Forelimb muscle (tissue), 1 donor: ENCODE data around the gene ZNF280A. TPM values are rescaled to one million over a fixed set of nuclear protein-coding genes. Genes with fewer than 3 reads are reported as not detected.
"Not testable (repeated sequence)": the region's sequence is repeated elsewhere in the genome, so short reads cannot be mapped to it uniquely, and the experiment has no call there.

Experiments used
- DNase-seq: peaks from one replicate; pipeline ENCODE4 v3.0.0-alpha.2; 2013; ENCODE audit warnings: low read depth
- polyA plus RNA-seq: library from polyadenylated mRNA; unstranded; fragments of 120-200 nt; gene quantifications from one replicate; pipeline ENCODE4 v1.2.1, GENCODE V29; 2013; ENCODE audit not compliant: insufficient read length

ZNF280A gene
- polyA plus RNA-seq, 1 donor = not detected

DNA sequence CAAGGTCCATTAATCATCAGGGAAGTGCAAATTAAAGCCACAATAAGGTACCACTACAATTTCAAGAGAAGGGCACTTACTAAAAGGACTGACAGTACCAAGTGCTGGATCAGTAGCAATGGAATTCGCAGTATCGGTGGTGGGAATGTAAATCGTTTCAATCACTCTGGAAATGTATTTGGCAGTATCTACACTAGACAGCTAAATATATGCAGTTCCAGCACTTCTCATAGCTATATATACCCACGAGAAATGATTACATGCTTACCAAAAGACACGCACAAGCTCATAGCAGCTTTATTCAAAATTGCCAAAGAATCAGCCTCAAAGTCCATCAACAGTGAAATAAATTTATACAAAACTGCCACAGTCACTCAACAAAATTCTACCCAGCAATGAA lies 7.1 kb downstream of the ZNF280A start:
- DNase-seq = no peak

- DNase-seq = not testable (repeated sequence)
These were observed 9.2 kb downstream of the ZNF280A start for GRCh38 chr22:22510833-22511232.

DNA sequence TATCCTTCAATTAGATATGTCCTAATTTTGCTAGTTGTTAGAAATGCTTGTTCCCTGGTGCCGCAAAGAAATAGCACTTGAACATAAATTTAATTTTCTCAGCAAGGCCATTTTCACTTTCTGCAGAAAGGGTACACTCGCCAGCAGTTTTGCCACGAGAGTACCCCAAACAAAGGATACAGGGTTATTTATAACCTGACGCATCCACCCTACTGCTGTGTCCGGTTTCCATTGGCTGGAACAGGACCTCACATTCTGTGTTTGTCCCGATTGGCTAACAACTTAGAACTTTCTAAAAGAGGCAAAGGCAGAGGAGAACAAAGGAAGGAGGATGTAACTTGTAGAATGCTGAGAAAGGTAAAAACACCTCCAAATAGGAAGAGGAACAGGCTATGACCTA lies 10.2 kb downstream of the ZNF280A start:
- not testable (repeated sequence) for DNase-seq

DNA sequence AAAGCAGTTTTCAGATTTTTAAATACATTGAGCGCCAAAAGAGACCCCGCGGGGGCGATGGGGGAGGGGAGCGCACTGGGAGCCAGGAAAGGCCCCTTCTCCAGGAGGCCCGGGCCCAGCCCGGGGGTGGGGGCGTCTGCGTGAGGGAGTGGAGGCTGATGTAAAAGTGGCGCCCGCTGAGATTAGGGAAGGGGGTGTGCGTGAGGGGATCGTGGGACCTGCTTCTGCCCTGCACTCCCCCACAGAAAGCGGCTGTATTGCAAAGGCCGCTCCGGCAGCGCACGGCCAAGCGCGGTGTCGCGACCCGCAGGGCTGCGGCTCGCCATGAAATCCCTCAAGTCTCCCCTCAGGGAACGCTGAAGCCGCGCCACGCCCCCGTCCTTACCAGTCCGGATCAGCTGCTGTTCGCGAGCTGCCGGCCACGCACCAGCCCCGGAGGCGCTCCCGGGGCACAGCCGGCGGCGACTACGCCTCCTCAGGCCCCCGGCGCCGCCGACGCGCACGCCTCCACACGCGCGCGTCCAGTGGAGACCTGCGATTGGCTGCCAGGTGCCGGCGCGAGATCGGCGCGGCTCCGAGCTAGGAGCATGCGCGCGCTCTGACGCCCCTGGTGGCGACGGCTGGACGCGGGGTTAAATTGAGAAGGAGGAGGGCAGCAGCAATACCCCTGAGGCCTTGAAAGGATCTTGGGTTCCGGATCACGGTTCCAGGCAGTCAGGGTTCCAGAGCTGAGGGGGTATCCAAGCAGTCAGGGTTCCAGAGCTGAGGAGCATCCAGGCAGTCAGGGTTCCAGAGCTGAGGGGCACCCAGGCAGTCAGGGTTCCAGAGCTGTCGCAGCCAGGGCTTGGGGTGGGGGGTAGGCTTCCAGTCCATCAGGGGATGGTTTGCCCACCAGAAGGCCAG lies 11.5 kb downstream of the ZNF280A start, which contains the start of gene ZNF280B:
TSS of gene ZNF280B (minus strand) at position 469 of the 903 bp plus-strand sequence. CDS start 19,344 bp downstream, outside the sequence.
- DNase-seq = peak; percentile 13

DNA sequence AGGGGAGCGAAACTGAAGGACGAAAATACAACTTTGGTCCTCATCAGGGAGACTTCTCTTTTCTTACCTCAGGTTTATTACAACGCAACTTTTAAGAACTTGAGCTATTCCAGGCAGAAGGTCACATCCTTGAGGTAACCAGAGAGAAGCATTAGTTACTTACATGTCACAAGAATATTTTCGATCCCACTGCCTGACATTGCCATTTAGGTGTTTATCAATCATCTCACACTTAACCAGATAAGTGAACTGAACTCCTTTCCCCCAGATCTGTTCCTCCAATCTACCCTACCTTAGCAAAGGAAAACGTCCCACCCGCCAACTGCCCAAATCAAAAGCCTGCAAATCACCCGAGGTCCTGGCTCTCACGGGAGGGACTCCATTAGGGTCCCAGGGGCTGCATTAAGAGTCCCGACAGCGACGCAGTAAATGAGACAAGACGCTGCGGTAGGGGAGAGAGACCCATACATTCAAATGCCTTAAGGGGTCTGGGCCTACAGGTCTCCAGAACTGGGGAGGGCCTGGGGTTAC lies 12.3 kb downstream of the ZNF280A start:
- DNase-seq = no peak

GRCh38 chr22:22506736-22507135 lies 13.3 kb downstream of the ZNF280A start:
- DNase-seq = no peak

GRCh38 chr22:22498267-22498666 lies 21.8 kb downstream of the ZNF280A start:
- DNase-seq = no peak

- DNase-seq = not testable (repeated sequence)
These were observed 28.5 kb downstream of the ZNF280A start for GRCh38 chr22:22491589-22491988.

DNA sequence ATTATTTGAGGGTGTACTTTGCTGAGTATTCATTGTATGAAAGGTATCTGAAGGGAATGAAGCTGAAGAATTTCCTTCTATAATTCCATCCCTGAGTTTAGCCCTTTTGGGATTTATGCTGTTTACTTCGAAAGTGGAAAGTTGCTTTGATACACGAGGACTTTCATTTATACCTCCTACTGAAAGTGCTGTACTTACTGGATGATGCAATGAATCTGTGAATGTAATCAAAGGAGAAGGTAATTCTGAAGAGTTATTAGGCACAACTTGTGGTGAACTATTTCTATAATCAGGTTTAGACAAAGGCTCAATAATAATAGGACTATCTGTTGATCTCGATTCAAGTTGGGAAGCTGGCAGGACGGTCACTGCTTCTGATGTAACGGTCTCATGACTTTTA lies 31.3 kb downstream of the ZNF280A start:
- DNase-seq = no peak

GRCh38 chr22:22487869-22488597 lies 32.0 kb downstream of the ZNF280A start:
- DNase-seq = no peak

- no peak for DNase-seq
These were observed 33.0 kb downstream of the ZNF280A start for GRCh38 chr22:22487059-22487458.

GRCh38 chr22:22486132-22486899 lies 33.8 kb downstream of the ZNF280A start:
- no peak for DNase-seq

DNA sequence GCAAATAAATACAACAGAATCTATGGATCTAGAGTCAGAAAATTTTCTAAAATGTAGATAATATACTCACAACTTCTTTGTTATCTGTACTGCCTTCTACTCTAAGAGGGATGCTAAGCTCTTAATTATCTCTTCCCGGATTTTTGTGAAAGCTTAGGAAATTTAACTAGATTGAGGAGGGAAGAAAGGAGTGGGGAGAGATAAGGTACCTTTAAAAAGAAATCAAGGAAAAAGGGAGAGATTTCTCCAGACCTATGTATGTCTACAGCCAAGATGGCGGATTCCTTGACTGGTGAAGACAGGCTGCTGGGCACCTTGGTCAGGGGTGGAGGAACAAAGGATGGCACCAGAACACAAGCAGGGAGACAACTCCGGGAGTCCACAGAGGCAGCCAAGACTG lies 34.5 kb downstream of the ZNF280A start:
- no peak for DNase-seq

- no peak for DNase-seq
These were observed 36.0 kb downstream of the ZNF280A start for GRCh38 chr22:22484023-22484422.

- DNase-seq = no peak
These were observed 39.1 kb downstream of the ZNF280A start for GRCh38 chr22:22480940-22481339.

DNA sequence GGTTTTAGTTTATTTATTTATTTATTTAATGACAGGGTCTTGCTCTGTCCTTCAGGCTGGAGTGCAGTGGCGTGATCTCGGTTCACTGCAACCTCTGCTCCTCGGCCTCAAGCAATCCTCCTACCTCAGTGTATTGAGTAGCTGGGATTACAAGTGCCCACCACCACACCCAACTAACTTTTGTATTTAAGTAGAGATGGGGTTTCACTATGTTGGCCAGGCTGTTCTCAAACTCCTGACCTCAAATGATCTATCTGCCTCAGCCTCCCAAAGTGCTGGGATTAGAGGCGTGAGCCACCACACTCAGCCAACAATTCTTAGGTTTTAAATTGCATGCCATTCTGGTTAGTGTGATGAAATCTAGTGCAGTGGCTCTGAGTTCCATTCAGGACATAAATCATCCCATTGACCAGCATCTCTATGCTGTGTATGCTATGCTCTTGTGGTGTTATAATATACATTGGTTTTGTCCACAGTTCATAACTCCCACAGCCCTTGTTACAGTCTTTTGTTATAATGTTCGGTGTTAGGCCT lies 40.0 kb downstream of the ZNF280A start:
- no peak for DNase-seq

GRCh38 chr22:22479116-22479515 lies 41.0 kb downstream of the ZNF280A start:
- no peak for DNase-seq

DNA sequence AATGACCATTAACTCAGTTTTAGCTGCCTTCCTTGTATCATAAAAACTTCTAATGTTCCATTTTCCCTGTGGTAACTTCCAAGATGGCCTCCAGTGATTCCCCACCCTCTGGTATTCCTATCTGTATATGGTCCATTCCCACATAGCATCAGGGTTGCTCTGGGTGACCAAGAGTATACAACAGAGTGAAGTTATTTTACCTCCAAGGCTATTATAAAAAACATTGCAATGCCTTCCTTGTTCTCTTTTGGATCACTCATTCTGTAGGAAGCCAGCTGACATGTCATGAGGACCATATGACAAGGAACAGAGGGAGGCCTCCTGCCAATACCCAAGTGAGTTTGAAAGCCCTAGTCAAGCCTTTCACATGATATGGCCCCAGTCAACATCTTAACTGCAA lies 41.6 kb downstream of the ZNF280A start:
- no peak for DNase-seq

GRCh38 chr22:22474733-22475132 lies 45.3 kb downstream of the ZNF280A start:
- no peak for DNase-seq

GRCh38 chr22:22471104-22471503 lies 49.0 kb downstream of the ZNF280A start:
- DNase-seq = not testable (repeated sequence)

- DNase-seq = no peak
These were observed 50.5 kb downstream of the ZNF280A start for GRCh38 chr22:22469527-22469926.
